Endothelial cell of umbilical vein (primary cell): Measurements from ENCODE around the gene KLHL30. TPM values are rescaled to one million over a fixed set of nuclear protein-coding genes. Genes with fewer than 3 reads are reported as not detected.

Experiments
- BruUV-seq: library from RNA; stranded (reverse); fragments of 400-500 nt; replicated peaks from 2 replicates; lab custom pipeline; 2021; lab: Mats Ljungman, UMichigan
- CTCF ChIA-PET: fragments of 300-600, 350-600 bp; sonication (Branson Sonifier 250); formaldehyde crosslinking; loops from one replicate; lab custom pipeline; 2021; ENCODE audit warnings: antibody characterized with exemption, inconsistent platforms; lab: Charles Lee
- POLR2A ChIA-PET: fragments of 300-600, 350-600 bp; sonication (Branson Sonifier 250); formaldehyde crosslinking; loops from one replicate; lab custom pipeline; 2021; ENCODE audit warnings: antibody characterized with exemption, inconsistent platforms; lab: Charles Lee
- DNase-seq: peaks from one replicate; pipeline ENCODE4 v3.0.0-alpha.2; 2011; ENCODE audit warnings: low read depth, low spot score
- FAIRE-seq: peaks from 2 replicates; lab custom pipeline; 2011; peaks lifted over from hg19 to GRCh38; lab: Jason Lieb, UNC
- H2AFZ ChIP-seq: 2 replicates; pipeline ENCODE4 v1.6.0; 2012; ENCODE audit warnings: low read depth, low read length, control low read depth, inconsistent platforms
- H3K27ac ChIP-seq: 2 replicates; pipeline ENCODE4 v1.5.1; 2011; ENCODE audit warnings: low read depth, mild to moderate bottlenecking, control low read depth, low read length, moderate library complexity; ENCODE audit not compliant: insufficient read depth
- H3K27me3 ChIP-seq, 2 experiments: 2 replicates each; pipeline versions ENCODE4 v1.6.0 to v1.6.1; 2011; ENCODE audit warnings: low read length in 2 of 2, mixed read lengths in 1 of 2; ENCODE audit not compliant: control insufficient read depth in 2 of 2, insufficient read depth in 2 of 2
- H3K36me3 ChIP-seq, 2 experiments: 2 replicates in 1 of 2; 3 replicates in 1 of 2; pipeline ENCODE4 v1.5.1; 2011; ENCODE audit warnings: low read length in 2 of 2, mild to moderate bottlenecking in 1 of 2, moderate library complexity in 1 of 2; ENCODE audit not compliant: control insufficient read depth in 2 of 2, insufficient read depth in 2 of 2; ENCODE audit errors: extremely low read depth in 1 of 2
- H3K4me1 ChIP-seq: 3 replicates; pipeline ENCODE4 v1.5.1; 2011; ENCODE audit warnings: mild to moderate bottlenecking, low read length; ENCODE audit not compliant: control insufficient read depth, insufficient read depth; ENCODE audit errors: extremely low read depth
- H3K4me2 ChIP-seq: 2 replicates; pipeline ENCODE4 v1.6.1; 2011; ENCODE audit warnings: low read length, control low read depth, mixed read lengths; ENCODE audit not compliant: insufficient read depth
- H3K4me3 ChIP-seq, 3 experiments: fragments of 200-600 bp in 1 of 3; sonication (generic), shearing (Covaris generic) in 1 of 3; replicated peaks in 1 of 3; 2 replicates each; pipeline ENCODE4 v1.5.1; 2011 to 2016; ENCODE audit warnings: control low read depth in 3 of 3, low read length in 3 of 3, mild to moderate bottlenecking in 2 of 3, inconsistent platforms in 1 of 3, low read depth in 1 of 3, moderate library complexity in 1 of 3; ENCODE audit not compliant: insufficient read depth in 1 of 3
- H3K79me2 ChIP-seq: 2 replicates; pipeline ENCODE4 v1.6.0; 2012; ENCODE audit warnings: low read length, inconsistent platforms; ENCODE audit not compliant: control insufficient read depth, insufficient read depth
- H3K9ac ChIP-seq: replicated peaks from 2 replicates; pipeline ENCODE3; 2011; ENCODE audit warnings: low read length, control low read depth; ENCODE audit not compliant: insufficient read depth; ENCODE audit errors: extremely low read depth
- H3K9me1 ChIP-seq: replicated peaks from 3 replicates; pipeline ENCODE4 v1.6.0; 2011; ENCODE audit warnings: mild to moderate bottlenecking, low read length; ENCODE audit not compliant: control insufficient read depth, insufficient read depth; ENCODE audit errors: extremely low read depth
- H3K9me3 ChIP-seq: replicated peaks from 2 replicates; pipeline ENCODE4 v1.5.1; 2012; ENCODE audit warnings: low read length, inconsistent platforms; ENCODE audit not compliant: control insufficient read depth, insufficient read depth
- H4K20me1 ChIP-seq: replicated peaks from 2 replicates; pipeline ENCODE3; 2011; ENCODE audit warnings: mild to moderate bottlenecking, low read length; ENCODE audit not compliant: control insufficient read depth, insufficient read depth; ENCODE audit errors: extremely low read depth
- EZH2 ChIP-seq: IDR thresholded peaks from 2 replicates; pipeline ENCODE4 v1.6.1; 2012; ENCODE audit warnings: borderline replicate concordance, low read depth, mild to moderate bottlenecking, moderate library complexity, low read length, inconsistent platforms; ENCODE audit not compliant: severe bottlenecking
- FOS ChIP-seq: IDR thresholded peaks from 2 replicates; pipeline ENCODE4 v1.6.1; 2011; ENCODE audit warnings: mild to moderate bottlenecking, low read length, moderate library complexity, borderline replicate concordance; ENCODE audit not compliant: insufficient read depth
- GATA2 ChIP-seq: IDR thresholded peaks from 2 replicates; pipeline ENCODE4 v1.7.0; 2011; ENCODE audit warnings: low read depth, mild to moderate bottlenecking, moderate library complexity, mixed read lengths, low read length; ENCODE audit not compliant: insufficient read length, insufficient read depth
- JUN ChIP-seq: IDR thresholded peaks from 2 replicates; pipeline ENCODE4 v1.6.1; 2011; ENCODE audit warnings: borderline replicate concordance, low read depth; ENCODE audit not compliant: insufficient read length, insufficient read depth
- MYC ChIP-seq: IDR thresholded peaks from one replicate; pipeline ENCODE4 v1.6.1; 2011; ENCODE audit warnings: mild to moderate bottlenecking, low read depth, low read length
- POLR2A ChIP-seq: IDR thresholded peaks from 2 replicates; pipeline ENCODE4 v1.6.1; 2012; ENCODE audit warnings: low read depth, mild to moderate bottlenecking, control low read depth, low read length
- POLR2AphosphoS5 ChIP-seq: IDR thresholded peaks from 2 replicates; pipeline ENCODE4 v1.6.1; 2012; ENCODE audit warnings: low read depth, mild to moderate bottlenecking, control low read depth, low read length, moderate library complexity; ENCODE audit not compliant: insufficient read depth
- dilution Hi-C: fragments of 300-500 bp; cut with MboI; formaldehyde crosslinking; loops from one replicate; pipeline ENCODE4 v1.15.0; 2019; ENCODE audit warnings: low sequenced_read_pairs; ENCODE audit not compliant: extremely low pct_ligation_motif_present
- intact Hi-C: fragments of 100-400 bp; cut with micrococcal nuclease; formaldehyde crosslinking; loops from one replicate; pipeline ENCODE4 v1.10.0; 2022
- polyA plus RNA-seq, 4 experiments: library from polyadenylated mRNA; depleted of rRNA in 3 of 4; stranded (reverse) in 3 of 4; unstranded in 1 of 4; fragments of >200 nt; gene quantifications; 2 replicates each; pipeline versions ENCODE4 v1.2.1 to v1.2.3, GENCODE V29; 2011 to 2012; ENCODE audit warnings: missing spikeins in 1 of 4
- total RNA-seq: library from RNA; stranded (reverse); gene quantifications from 2 replicates; pipeline ENCODE4 v1.2.3, GENCODE V29; 2021
- TF ChIP-seq, protein P1 (sequence below): IDR thresholded peaks from 2 replicates; pipeline ENCODE4 v1.6.1; 2011; ENCODE audit not compliant: insufficient read depth, insufficient read length
- TF ChIP-seq, protein P2 (sequence below), 2 donors: IDR thresholded peaks; 1 replicate in 1 of 2; 2 replicates in 1 of 2; pipeline ENCODE4 v1.5.1; 2011; ENCODE audit warnings: low read length in 2 of 2, mild to moderate bottlenecking in 2 of 2, moderate library complexity in 2 of 2, control low read depth in 1 of 2, inconsistent platforms in 1 of 2, low read depth in 1 of 2; ENCODE audit not compliant: insufficient read depth in 1 of 2; ENCODE audit errors: extremely low read depth in 1 of 2

The KLHL30 gene
- total and polyA plus RNA-seq, 2 donors (not counting 3 experiments of a cell fraction or from before 2014, with no cell fraction given) = not detected

DNA sequence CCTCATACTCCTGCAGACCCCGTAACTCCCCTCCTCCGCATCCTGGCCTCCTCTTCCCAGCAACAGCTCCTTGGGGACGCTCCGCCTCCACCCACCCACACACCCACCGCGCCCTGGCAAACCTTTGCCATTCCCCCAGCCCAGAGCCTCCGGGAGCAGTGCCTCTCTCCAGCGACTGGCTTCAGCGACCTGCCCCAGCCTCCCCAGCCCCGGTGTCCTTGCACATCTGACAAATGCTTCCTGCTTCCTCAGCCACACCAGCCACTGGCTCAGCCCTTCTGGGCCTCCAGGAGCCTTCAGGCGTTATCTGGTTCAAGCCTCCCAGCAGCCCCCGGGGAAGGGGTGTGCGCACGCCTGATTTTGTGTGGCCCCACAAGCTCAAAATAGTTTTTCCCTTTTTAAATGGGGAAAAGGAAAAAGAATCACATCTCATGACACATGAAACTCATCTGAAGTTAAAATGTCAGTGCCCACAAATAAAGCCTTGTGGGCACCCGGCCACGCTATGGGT is 24.1 kb upstream of the KLHL30 start:
- Histone ChIP-seq H3K9me3 (peaks cover 2% of the 10 kb centered on the region), H3K79me2 (no peaks in the 10 kb centered on the region), H3K4me3 (no peak overlapping the region), H3K9me1 (no peaks in the 10 kb centered on the region), H3K9ac (no peak overlapping the region), H3K36me3 (no peaks in the 10 kb centered on the region), H4K20me1 (no peaks in the 10 kb centered on the region), H2AFZ (no peak overlapping the region), H3K27me3 (no peaks in the 10 kb centered on the region), H3K4me1 (no peaks in the 10 kb centered on the region), H3K27ac (no peak overlapping the region), H3K4me2 (no peak overlapping the region)
- intact Hi-C loops (no loop called here), dilution Hi-C loops (no loop called here)
- FAIRE-seq = no peak
- BruUV-seq = no TSS peak
- DNase-seq = no peak
- ChIA-PET CTCF (no interaction called here), POLR2A (no interaction called here)
- TF ChIP-seq, protein P1, sequence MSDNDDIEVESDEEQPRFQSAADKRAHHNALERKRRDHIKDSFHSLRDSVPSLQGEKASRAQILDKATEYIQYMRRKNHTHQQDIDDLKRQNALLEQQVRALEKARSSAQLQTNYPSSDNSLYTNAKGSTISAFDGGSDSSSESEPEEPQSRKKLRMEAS = no peak
- TF ChIP-seq MYC (no peak), POLR2A (no peak), FOS (no peak), GATA2 (no peak), EZH2 (no peak), POLR2AphosphoS5 (no peak), JUN (no peak)
- TF ChIP-seq, protein P2, sequence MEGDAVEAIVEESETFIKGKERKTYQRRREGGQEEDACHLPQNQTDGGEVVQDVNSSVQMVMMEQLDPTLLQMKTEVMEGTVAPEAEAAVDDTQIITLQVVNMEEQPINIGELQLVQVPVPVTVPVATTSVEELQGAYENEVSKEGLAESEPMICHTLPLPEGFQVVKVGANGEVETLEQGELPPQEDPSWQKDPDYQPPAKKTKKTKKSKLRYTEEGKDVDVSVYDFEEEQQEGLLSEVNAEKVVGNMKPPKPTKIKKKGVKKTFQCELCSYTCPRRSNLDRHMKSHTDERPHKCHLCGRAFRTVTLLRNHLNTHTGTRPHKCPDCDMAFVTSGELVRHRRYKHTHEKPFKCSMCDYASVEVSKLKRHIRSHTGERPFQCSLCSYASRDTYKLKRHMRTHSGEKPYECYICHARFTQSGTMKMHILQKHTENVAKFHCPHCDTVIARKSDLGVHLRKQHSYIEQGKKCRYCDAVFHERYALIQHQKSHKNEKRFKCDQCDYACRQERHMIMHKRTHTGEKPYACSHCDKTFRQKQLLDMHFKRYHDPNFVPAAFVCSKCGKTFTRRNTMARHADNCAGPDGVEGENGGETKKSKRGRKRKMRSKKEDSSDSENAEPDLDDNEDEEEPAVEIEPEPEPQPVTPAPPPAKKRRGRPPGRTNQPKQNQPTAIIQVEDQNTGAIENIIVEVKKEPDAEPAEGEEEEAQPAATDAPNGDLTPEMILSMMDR (IDR thresholded peaks at IDR 0.05; ENCODE audit: extremely low read depth in 1 of 2, insufficient read depth in 1 of 2, low read depth in 1 of 2, low read length in 2 of 2) = no peak
